Suprapubic skin (tissue), 3 donors: ENCODE results near the gene KCND3.

Experiments used
- EP300 ChIP-seq: sonication (generic); formaldehyde crosslinking; IDR thresholded peaks from one replicate; pipeline ENCODE4 v1.6.1; 2017; ENCODE audit warnings: antibody characterized with exemption
- POLR2A ChIP-seq, 2 donors: fragments of 450-650 bp; IDR thresholded peaks; one replicate each; pipeline ENCODE4 v1.6.1; 2017; ENCODE audit warnings: antibody characterized with exemption in 2 of 2, mild to moderate bottlenecking in 2 of 2, moderate library complexity in 2 of 2
- TF ChIP-seq, protein P1 (sequence below), 2 donors: fragments of 200-600 bp in 1 of 2; fragments of 450-650 bp in 1 of 2; sonication (generic) in 1 of 2; IDR thresholded peaks; one replicate each; pipeline ENCODE4 v1.5.1; 2016 to 2019; ENCODE audit warnings: antibody characterized with exemption in 2 of 2, mild to moderate bottlenecking in 1 of 2, moderate library complexity in 1 of 2

DNA sequence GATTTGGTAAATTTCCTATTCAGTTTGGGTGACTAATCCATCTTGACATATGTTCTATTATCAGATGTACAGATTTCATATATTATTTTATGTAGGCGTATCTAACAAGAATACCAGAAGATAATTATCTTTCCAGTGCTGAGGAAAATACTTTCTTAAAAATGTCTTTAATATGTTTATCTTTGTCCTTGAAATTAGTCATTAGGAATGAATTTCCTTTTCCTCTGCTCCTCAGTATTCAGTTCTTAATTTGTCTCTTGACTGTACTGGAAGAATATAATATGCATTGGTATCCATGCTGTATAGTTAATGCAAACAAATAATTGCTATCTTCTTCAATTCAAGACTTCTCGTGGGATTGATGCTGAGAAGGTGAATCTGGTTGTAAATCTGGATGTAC, 227.1 kb downstream of the KCND3 start:
- TF ChIP-seq, protein P1, sequence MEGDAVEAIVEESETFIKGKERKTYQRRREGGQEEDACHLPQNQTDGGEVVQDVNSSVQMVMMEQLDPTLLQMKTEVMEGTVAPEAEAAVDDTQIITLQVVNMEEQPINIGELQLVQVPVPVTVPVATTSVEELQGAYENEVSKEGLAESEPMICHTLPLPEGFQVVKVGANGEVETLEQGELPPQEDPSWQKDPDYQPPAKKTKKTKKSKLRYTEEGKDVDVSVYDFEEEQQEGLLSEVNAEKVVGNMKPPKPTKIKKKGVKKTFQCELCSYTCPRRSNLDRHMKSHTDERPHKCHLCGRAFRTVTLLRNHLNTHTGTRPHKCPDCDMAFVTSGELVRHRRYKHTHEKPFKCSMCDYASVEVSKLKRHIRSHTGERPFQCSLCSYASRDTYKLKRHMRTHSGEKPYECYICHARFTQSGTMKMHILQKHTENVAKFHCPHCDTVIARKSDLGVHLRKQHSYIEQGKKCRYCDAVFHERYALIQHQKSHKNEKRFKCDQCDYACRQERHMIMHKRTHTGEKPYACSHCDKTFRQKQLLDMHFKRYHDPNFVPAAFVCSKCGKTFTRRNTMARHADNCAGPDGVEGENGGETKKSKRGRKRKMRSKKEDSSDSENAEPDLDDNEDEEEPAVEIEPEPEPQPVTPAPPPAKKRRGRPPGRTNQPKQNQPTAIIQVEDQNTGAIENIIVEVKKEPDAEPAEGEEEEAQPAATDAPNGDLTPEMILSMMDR (IDR thresholded peaks at IDR 0.05): no peak
- TF ChIP-seq EP300 (no peak), POLR2A (IDR thresholded peaks at IDR 0.05) (no peak)
